GM18519 (cell line): ENCODE results near the gene KRR1.

ENCODE experiments used
- ATAC-seq: cut with Tn5 transposase; IDR thresholded peaks from one replicate; pipeline ENCODE4 v1.9.1; 2021; ENCODE audit warnings: mild to moderate bottlenecking, moderate library complexity; ENCODE audit not compliant: unreplicated experiment, low FRiP score

Gene KRR1

GRCh38 chr12:75511116-75512048 is at the start of gene KRR1:
Gene KRR1 (minus strand): TSS chr12:75511609. CDS start chr12:75511597, 12 bp downstream.
- peak; percentile 94 for ATAC-seq

- no peak for ATAC-seq
Measured at GRCh38 chr12:75560167-75560566, 48.8 kb upstream of the KRR1 start.

- ATAC-seq = no peak
Measured at GRCh38 chr12:75558287-75558686, 46.9 kb upstream of the KRR1 start.

- no peak for ATAC-seq
Measured at GRCh38 chr12:75556311-75556899, 45.0 kb upstream of the KRR1 start.

GRCh38 chr12:75554556-75554880 is 43.1 kb upstream of the KRR1 start:
- no peak for ATAC-seq

GRCh38 chr12:75553836-75554555 is 42.6 kb upstream of the KRR1 start:
- no peak for ATAC-seq

GRCh38 chr12:75553398-75553797 is 42.0 kb upstream of the KRR1 start:
- no peak for ATAC-seq

GRCh38 chr12:75551477-75551876 is 40.1 kb upstream of the KRR1 start:
- no peak for ATAC-seq

GRCh38 chr12:75550401-75551240 is 39.2 kb upstream of the KRR1 start:
- no peak for ATAC-seq

GRCh38 chr12:75549989-75550388 is 38.6 kb upstream of the KRR1 start:
- ATAC-seq = no peak

- ATAC-seq = no peak
Measured at GRCh38 chr12:75548879-75549278, 37.5 kb upstream of the KRR1 start.

GRCh38 chr12:75545636-75546035 is 34.2 kb upstream of the KRR1 start:
- no peak for ATAC-seq

GRCh38 chr12:75543529-75543928 is 32.1 kb upstream of the KRR1 start:
- ATAC-seq = no peak

- no peak for ATAC-seq
Measured at GRCh38 chr12:75542942-75543341, 31.5 kb upstream of the KRR1 start.

- no peak for ATAC-seq
Measured at GRCh38 chr12:75539889-75540288, 28.5 kb upstream of the KRR1 start.

GRCh38 chr12:75533239-75533638 is 21.8 kb upstream of the KRR1 start:
- ATAC-seq = no peak

- ATAC-seq = no peak
Measured at GRCh38 chr12:75529826-75530225, 18.4 kb upstream of the KRR1 start.

GRCh38 chr12:75529316-75529715 is 17.9 kb upstream of the KRR1 start:
- ATAC-seq = no peak

GRCh38 chr12:75528692-75529091 is 17.3 kb upstream of the KRR1 start:
- no peak for ATAC-seq

GRCh38 chr12:75528272-75528671 is 16.9 kb upstream of the KRR1 start:
- ATAC-seq = no peak
